Hepatocyte (in vitro differentiated cells): ENCODE results near the gene ENOPH1. TPM values are rescaled to one million over a fixed set of nuclear protein-coding genes. Genes with fewer than 3 reads are reported as not detected.
"Not testable (repeated sequence)": the region's sequence is repeated elsewhere in the genome, so short reads cannot be mapped to it uniquely, and the experiment has no call there.

ENCODE experiments used
- DNase-seq: peaks from one replicate; pipeline ENCODE4 v3.0.0-alpha.2; 2016; ENCODE audit warnings: low spot score
- H2AFZ ChIP-seq: fragments of 200-600 bp; sonication (generic); 2 replicates; pipeline ENCODE4 v1.6.0; 2016; ENCODE audit warnings: antibody characterized with exemption, mild to moderate bottlenecking
- H3K27ac ChIP-seq: fragments of 200-600 bp; sonication (generic); 2 replicates; pipeline ENCODE4 v1.5.1; 2016; ENCODE audit warnings: mild to moderate bottlenecking
- H3K27me3 ChIP-seq: fragments of 200-600 bp; sonication (generic); 2 replicates; pipeline ENCODE4 v1.6.1; 2016
- H3K36me3 ChIP-seq: fragments of 200-600 bp; sonication (generic); replicated peaks from 2 replicates; pipeline ENCODE4 v1.5.1; 2016; ENCODE audit warnings: low read depth; ENCODE audit not compliant: insufficient read depth
- H3K4me1 ChIP-seq: fragments of 200-600 bp; sonication (generic); 2 replicates; pipeline ENCODE4 v1.5.1; 2016; ENCODE audit warnings: mild to moderate bottlenecking, moderate library complexity; ENCODE audit not compliant: insufficient read depth
- H3K4me2 ChIP-seq: fragments of 200-600 bp; sonication (generic); 2 replicates; pipeline ENCODE4 v1.6.0; 2016
- H3K4me3 ChIP-seq: fragments of 200-600 bp; sonication (generic); 2 replicates; pipeline ENCODE4 v1.5.1; 2016; ENCODE audit warnings: mild to moderate bottlenecking
- H3K79me2 ChIP-seq: fragments of 200-600 bp; sonication (generic); 2 replicates; pipeline ENCODE4 v1.6.0; 2017; ENCODE audit warnings: mild to moderate bottlenecking
- H3K9me2 ChIP-seq: fragments of 200-600 bp; sonication (generic); replicated peaks from 2 replicates; pipeline ENCODE4 v1.6.0; 2017; ENCODE audit warnings: mild to moderate bottlenecking; ENCODE audit not compliant: insufficient read depth
- H3K9me3 ChIP-seq: fragments of 200-600 bp; sonication (generic); 2 replicates; pipeline ENCODE4 v1.5.1; 2016; ENCODE audit warnings: low read depth, mild to moderate bottlenecking
- H4K20me1 ChIP-seq: fragments of 200-600 bp; sonication (generic); 2 replicates; pipeline ENCODE4 v1.6.0; 2016; ENCODE audit warnings: mild to moderate bottlenecking; ENCODE audit not compliant: insufficient read depth, poor library complexity, severe bottlenecking
- CTCF ChIP-seq: fragments of 200-600 bp; sonication (generic); IDR thresholded peaks from 2 replicates; pipeline ENCODE4 v1.5.1; 2016; ENCODE audit warnings: antibody characterized with exemption, mild to moderate bottlenecking; ENCODE audit not compliant: poor library complexity
- EZH2 ChIP-seq: fragments of 200-600 bp; sonication (generic); IDR thresholded peaks from 2 replicates; pipeline ENCODE4 v1.6.1; 2016; ENCODE audit warnings: antibody characterized with exemption, mild to moderate bottlenecking, borderline replicate concordance
- EZH2phosphoT487 ChIP-seq: fragments of 200-600 bp; sonication (generic); IDR thresholded peaks from one replicate; pipeline ENCODE4 v1.6.1; 2018; ENCODE audit warnings: antibody characterized with exemption, mild to moderate bottlenecking, low read depth, moderate library complexity; ENCODE audit not compliant: unreplicated experiment, severe bottlenecking
- WGBS: methylation state at CpG from one replicate; pipeline ENCODE4 v1.1.6; 2016; ENCODE audit warnings: low lambda C conversion rate; ENCODE audit errors: missing lambda C conversion rate; 5-methylcytosine and 5-hydroxymethylcytosine counted together
- polyA plus RNA-seq: library from polyadenylated mRNA; unstranded; fragments of >200 nt; fragmentation: Nextera tagmentation; extraction: Ambion mirVana; gene quantifications from 2 replicates; pipeline ENCODE4 v1.2.1, GENCODE V29; 2016
- total RNA-seq: library from RNA; depleted of rRNA; stranded (reverse); fragments of >200 nt; gene quantifications from 2 replicates; pipeline ENCODE4 v1.2.3, GENCODE V29; 2014

The ENOPH1 gene
- total and polyA plus RNA-seq, 2 experiments from 2014 or later, result 35.9 to 59.6 TPM

GRCh38 chr4:82402196-82402775, 28.1 kb upstream of the ENOPH1 start:
- H3K9me3 ChIP-seq, result no peaks in the 10 kb centered on the region
- no peaks in the 10 kb centered on the region for H3K36me3 ChIP-seq
- H3K79me2 ChIP-seq, result no peaks in the 10 kb centered on the region
- H3K9me2 ChIP-seq, result no peaks in the 10 kb centered on the region
- no peaks in the 10 kb centered on the region for H3K27me3 ChIP-seq
- no peak overlapping the region for H3K27ac ChIP-seq
- no peaks in the 10 kb centered on the region for H3K4me1 ChIP-seq
- WGBS, result 95% methylated on average over 17 of the region's 17 CpGs
- no peak overlapping the region for H3K4me2 ChIP-seq
- no peak overlapping the region for H3K4me3 ChIP-seq
- no peak overlapping the region for H2AFZ ChIP-seq
- H4K20me1 ChIP-seq, result no peaks in the 10 kb centered on the region
- TF ChIP-seq EZH2, result no peak
- TF ChIP-seq EZH2phosphoT487, result no peak
- no peak for TF ChIP-seq CTCF
- no peak for DNase-seq

GRCh38 chr4:82403725-82404124, 26.7 kb upstream of the ENOPH1 start:
- Histone ChIP-seq H4K20me1 (no peaks in the 10 kb centered on the region), H3K4me2 (no peak overlapping the region), H3K9me3 (no peaks in the 10 kb centered on the region), H2AFZ (no peak overlapping the region), H3K36me3 (no peaks in the 10 kb centered on the region), H3K9me2 (no peaks in the 10 kb centered on the region), H3K4me3 (no peak overlapping the region), H3K27ac (no peak overlapping the region), H3K4me1 (no peaks in the 10 kb centered on the region), H3K79me2 (no peaks in the 10 kb centered on the region), H3K27me3 (no peaks in the 10 kb centered on the region)
- TF ChIP-seq EZH2phosphoT487 (no peak), CTCF (no peak), EZH2 (no peak)
- no peak for DNase-seq
- 95% methylated on average over 1 of the region's 1 CpG for WGBS

GRCh38 chr4:82415061-82415460, 15.3 kb upstream of the ENOPH1 start:
- H3K27ac ChIP-seq, DNase-seq: not testable (repeated sequence)

GRCh38 chr4:82415922-82416365, 14.4 kb upstream of the ENOPH1 start:
- no peaks in the 10 kb centered on the region for H3K9me3 ChIP-seq
- H3K27me3 ChIP-seq, result no peaks in the 10 kb centered on the region
- H3K4me1 ChIP-seq, result no peaks in the 10 kb centered on the region
- no peaks in the 10 kb centered on the region for H4K20me1 ChIP-seq
- WGBS, result 85% methylated on average over 12 of the region's 12 CpGs
- H3K27ac ChIP-seq, result no peak overlapping the region
- no peaks in the 10 kb centered on the region for H3K36me3 ChIP-seq
- no peaks in the 10 kb centered on the region for H3K9me2 ChIP-seq
- H2AFZ ChIP-seq, result no peak overlapping the region
- no peak for DNase-seq
- no peak overlapping the region for H3K4me3 ChIP-seq
- no peak for TF ChIP-seq EZH2phosphoT487
- no peak for TF ChIP-seq EZH2
- no peak for TF ChIP-seq CTCF
- no peak overlapping the region for H3K4me2 ChIP-seq
- H3K79me2 ChIP-seq, result no peaks in the 10 kb centered on the region

More at GRCh38 chr4:82415061-82415460, 15.3 kb upstream of the ENOPH1 start:
- H3K27me3 ChIP-seq, H3K4me2 ChIP-seq, H3K36me3 ChIP-seq, H2AFZ ChIP-seq, H3K9me2 ChIP-seq, H3K79me2 ChIP-seq, H3K9me3 ChIP-seq, H3K4me1 ChIP-seq, H4K20me1 ChIP-seq, H3K4me3 ChIP-seq: not testable (repeated sequence)
- WGBS, result 96% methylated on average over 11 of the region's 11 CpGs
